Activated CD4-positive, alpha-beta T cell treated with anti-CD3 and anti-CD28 coated beads, Interleukin-2, amount 10 ng/mL, durations not matched to agents 7 days and 5 days (primary cell): ENCODE results near the gene AQP6. TPM values are rescaled to one million over a fixed set of nuclear protein-coding genes. Genes with fewer than 3 reads are reported as not detected.

Experiments
- CTCF ChIA-PET: fragments of 350-600 bp; sonication (Branson Sonifier 250); formaldehyde crosslinking; loops from one replicate; lab custom pipeline; 2021; ENCODE audit warnings: antibody characterized with exemption; lab: Charles Lee
- POLR2A ChIA-PET: fragments of 350-600 bp; sonication (Branson Sonifier 250); formaldehyde crosslinking; loops from one replicate; lab custom pipeline; 2021; ENCODE audit warnings: antibody characterized with exemption; lab: Charles Lee
- DNase-seq: peaks from one replicate; pipeline ENCODE4 v3.0.0-alpha.2; 2020
- H3K27ac Mint-ChIP-seq: one replicate; pipeline ENCODE4 v1.8.0; 2021; ENCODE audit warnings: mild to moderate bottlenecking, moderate library complexity, mixed read lengths
- H3K27me3 Mint-ChIP-seq: one replicate; pipeline ENCODE4 v1.8.0; 2021; ENCODE audit warnings: mixed read lengths
- H3K36me3 Mint-ChIP-seq: one replicate; pipeline ENCODE4 v1.8.0; 2021; ENCODE audit warnings: low read depth, mixed read lengths
- H3K4me1 Mint-ChIP-seq: one replicate; pipeline ENCODE4 v1.8.0; 2021; ENCODE audit warnings: mixed read lengths
- H3K4me3 Mint-ChIP-seq: one replicate; pipeline ENCODE4 v1.8.0; 2021; ENCODE audit warnings: mild to moderate bottlenecking, moderate library complexity, mixed read lengths
- H3K9me3 Mint-ChIP-seq: one replicate; pipeline ENCODE4 v1.8.0; 2021; ENCODE audit warnings: mixed read lengths
- total RNA-seq, 2 experiments: library from RNA; stranded (reverse); gene quantifications; one replicate each; pipeline ENCODE4 v1.2.3, GENCODE V29; 2021

The AQP6 gene
- total RNA-seq, result not detected

GRCh38 chr12:49972641-49973360 is at the start of gene AQP6:
Gene AQP6 (plus strand): TSS chr12:49972947. CDS start chr12:49973174, 227 bp downstream.
- ChIA-PET POLR2A (no interaction called here), CTCF (interaction anchor here (0.6 to 1.1 kb wide), 4 partner anchors 16 to 666 kb away, joined by 3 read pairs; no protein-coding TSS in a partner anchor)
- DNase-seq, result no peak
- H3K27me3 Mint-ChIP-seq, result peaks cover 3% of the 10 kb centered on the region
- H3K4me1 Mint-ChIP-seq, result no peaks in the 10 kb centered on the region
- H3K9me3 Mint-ChIP-seq, result no peaks in the 10 kb centered on the region
- no peak within 1 kb of the TSS for H3K4me3 Mint-ChIP-seq
- H3K36me3 Mint-ChIP-seq, result no peaks in the 10 kb centered on the region
- no peak within 1 kb of the TSS for H3K27ac Mint-ChIP-seq

GRCh38 chr12:49923035-49923644 is 49.6 kb upstream of the AQP6 start:
- peaks cover 16% of the 10 kb centered on the region for H3K27me3 Mint-ChIP-seq
- no peaks in the 10 kb centered on the region for H3K9me3 Mint-ChIP-seq
- CTCF ChIA-PET, result interaction anchor here (1.1 kb wide), 1 partner anchor 57 kb away, joined by 6 read pairs; no protein-coding TSS in a partner anchor
- no peak overlapping the region for H3K27ac Mint-ChIP-seq
- DNase-seq, result no peak
- no peak overlapping the region for H3K4me3 Mint-ChIP-seq
- POLR2A ChIA-PET, result interaction anchor here (0.6 kb wide), 1 partner anchor 348 kb away, joined by 4 read pairs; no protein-coding TSS in a partner anchor
- H3K36me3 Mint-ChIP-seq, result no peaks in the 10 kb centered on the region
- no peaks in the 10 kb centered on the region for H3K4me1 Mint-ChIP-seq

DNA sequence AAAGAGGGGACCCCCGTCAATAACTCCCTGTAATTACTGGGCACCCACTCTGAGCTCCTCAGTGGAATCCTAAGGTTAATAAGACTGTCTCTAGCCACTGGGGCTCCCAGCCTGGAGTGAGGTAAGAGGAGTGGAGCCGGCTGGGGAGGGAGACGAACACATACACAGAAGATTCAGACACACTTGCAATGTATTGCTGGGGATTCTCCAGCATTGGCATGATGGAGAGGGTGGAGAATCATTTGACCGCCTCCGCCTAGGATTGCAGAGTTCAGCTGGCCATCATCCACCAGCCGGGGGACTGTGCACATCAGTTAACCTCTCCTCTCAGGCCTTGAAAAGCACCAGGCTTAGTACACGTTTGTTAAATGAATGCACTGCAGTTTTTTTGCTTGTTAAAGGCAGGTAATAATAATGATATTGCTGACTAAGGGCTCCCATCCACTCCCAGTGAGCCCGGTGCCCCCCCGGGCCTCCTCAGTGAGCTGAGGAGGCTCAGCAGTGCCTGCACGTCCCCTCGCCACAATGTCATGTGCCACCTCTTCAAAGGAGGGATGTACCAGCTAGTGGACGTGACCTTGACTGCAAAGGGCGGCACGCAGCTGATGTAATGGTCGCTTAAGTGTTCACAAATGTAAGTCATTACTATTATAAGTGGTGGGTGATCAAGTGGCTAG is 48.7 kb upstream of the AQP6 start:
- CTCF ChIA-PET, result interaction anchor here (1.3 kb wide), 1 partner anchor 21 kb away, joined by 4 read pairs; no protein-coding TSS in a partner anchor
- POLR2A ChIA-PET, result no interaction called here

DNA sequence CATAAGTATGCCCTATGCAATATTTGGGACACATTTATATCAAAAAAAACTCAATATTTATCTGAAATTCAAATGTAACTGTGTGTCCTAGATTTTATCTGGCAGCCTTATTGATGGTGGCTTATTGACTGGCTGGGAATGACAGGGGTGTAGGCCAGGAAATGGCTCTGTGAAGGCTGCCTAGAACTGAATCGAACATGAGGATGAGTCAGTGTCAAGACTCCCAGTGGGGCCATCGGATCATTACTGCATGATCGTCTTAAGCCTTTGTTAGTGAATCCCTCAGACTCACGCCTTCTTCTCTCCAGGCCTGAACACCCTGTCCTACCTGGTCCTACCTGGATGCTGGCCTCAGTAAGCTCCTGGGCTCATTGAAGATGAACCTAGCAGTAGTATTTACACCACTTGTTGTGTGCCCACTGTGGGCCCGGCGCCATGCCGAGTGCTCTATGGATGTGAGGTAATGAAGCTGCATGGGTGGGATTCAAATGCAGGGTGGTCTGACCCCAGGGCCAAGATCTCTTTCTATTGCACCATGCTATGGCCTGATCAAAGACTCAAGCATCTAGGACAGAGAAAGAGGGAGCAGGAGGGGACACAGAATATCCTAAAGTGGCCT is 48.0 kb upstream of the AQP6 start:
- POLR2A ChIA-PET, result no interaction called here

More for the DNA sequence above, 48.7 kb upstream of the AQP6 start:
- Mint-ChIP-seq H3K4me3 (no peak overlapping the region), H3K27ac (no peak overlapping the region), H3K27me3 (peaks cover 15% of the 10 kb centered on the region), H3K4me1 (no peaks in the 10 kb centered on the region), H3K36me3 (no peaks in the 10 kb centered on the region), H3K9me3 (no peaks in the 10 kb centered on the region)
- no peak for DNase-seq

DNA sequence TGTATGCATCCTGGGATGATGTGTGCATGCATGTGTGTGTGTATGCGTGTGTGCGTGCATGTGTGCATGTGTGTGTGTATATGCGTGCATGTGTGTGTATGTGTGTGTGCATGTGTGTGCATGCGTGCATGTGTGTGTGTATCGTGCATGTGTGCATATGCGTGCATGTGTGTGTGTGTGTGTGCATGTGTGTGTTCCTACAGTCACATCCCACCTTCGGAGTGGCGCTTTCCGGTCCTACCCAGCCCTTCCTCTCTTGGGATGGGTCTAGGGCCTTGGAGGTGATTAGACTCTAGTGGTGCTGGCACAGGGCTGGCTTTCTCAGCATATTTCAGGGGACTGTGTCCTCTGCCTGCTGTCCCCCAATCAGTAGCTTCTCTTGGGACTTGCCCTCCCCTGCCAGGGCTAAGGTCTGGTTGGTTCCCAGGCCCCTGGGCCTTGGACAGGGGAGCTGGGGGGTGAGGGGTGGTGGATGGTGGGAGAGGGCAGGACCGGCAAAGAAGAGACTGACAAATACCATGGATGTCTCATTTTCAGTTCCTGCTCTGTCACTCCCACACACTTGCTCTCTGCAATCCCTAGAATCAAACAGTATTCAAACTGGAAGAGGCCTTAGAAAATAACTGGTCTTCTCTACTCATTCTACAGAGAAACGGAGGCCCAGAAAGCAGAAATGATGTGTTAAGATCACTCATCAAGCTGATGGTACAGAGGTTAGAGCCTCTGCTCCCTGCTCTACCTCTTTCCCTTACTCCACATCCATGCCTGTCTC is 47.1 kb upstream of the AQP6 start:
- CTCF ChIA-PET, result interaction anchor here (1.3 kb wide), 1 partner anchor 20 kb away, joined by 4 read pairs; no protein-coding TSS in a partner anchor
- Mint-ChIP-seq H3K27ac (no peak overlapping the region), H3K36me3 (no peaks in the 10 kb centered on the region), H3K4me1 (no peaks in the 10 kb centered on the region), H3K9me3 (no peaks in the 10 kb centered on the region), H3K27me3 (peaks cover 6% of the 10 kb centered on the region), H3K4me3 (no peak overlapping the region)
- DNase-seq, result no peak
- POLR2A ChIA-PET, result no interaction called here

More for the DNA sequence above, 48.0 kb upstream of the AQP6 start:
- CTCF ChIA-PET, result interaction anchor here (1.3 kb wide), 1 partner anchor 21 kb away, joined by 4 read pairs; no protein-coding TSS in a partner anchor
- Mint-ChIP-seq H3K4me1 (no peaks in the 10 kb centered on the region), H3K4me3 (no peak overlapping the region), H3K27ac (no peak overlapping the region), H3K9me3 (no peaks in the 10 kb centered on the region), H3K36me3 (no peaks in the 10 kb centered on the region), H3K27me3 (peaks cover 12% of the 10 kb centered on the region)
- DNase-seq, result no peak

GRCh38 chr12:49928471-49928870 is 44.3 kb upstream of the AQP6 start:
- Mint-ChIP-seq H3K27me3 (peaks cover 7% of the 10 kb centered on the region), H3K9me3 (no peaks in the 10 kb centered on the region), H3K4me1 (no peaks in the 10 kb centered on the region), H3K36me3 (no peaks in the 10 kb centered on the region), H3K27ac (no peak overlapping the region), H3K4me3 (no peak overlapping the region)
- CTCF ChIA-PET, result interaction anchor here (0.6 to 2.5 kb wide), 6 partner anchors 11 to 128 kb away, joined by 3 to 10 read pairs (median 4); no protein-coding TSS in a partner anchor
- no peak for DNase-seq
- POLR2A ChIA-PET, result no interaction called here

GRCh38 chr12:49929581-49929980 is 43.2 kb upstream of the AQP6 start:
- Mint-ChIP-seq H3K4me3 (no peak overlapping the region), H3K36me3 (no peaks in the 10 kb centered on the region), H3K27me3 (peaks cover 7% of the 10 kb centered on the region), H3K4me1 (no peaks in the 10 kb centered on the region), H3K27ac (no peak overlapping the region), H3K9me3 (no peaks in the 10 kb centered on the region)
- DNase-seq, result no peak
- POLR2A ChIA-PET, result no interaction called here
- CTCF ChIA-PET, result interaction anchor here (0.7 to 5.6 kb wide), 4 partner anchors 10 to 79 kb away, joined by 3 to 25 read pairs (median 6); no protein-coding TSS in a partner anchor

GRCh38 chr12:49930515-49931288 is 42.0 kb upstream of the AQP6 start:
- no peaks in the 10 kb centered on the region for H3K4me1 Mint-ChIP-seq
- POLR2A ChIA-PET, result no interaction called here

DNA sequence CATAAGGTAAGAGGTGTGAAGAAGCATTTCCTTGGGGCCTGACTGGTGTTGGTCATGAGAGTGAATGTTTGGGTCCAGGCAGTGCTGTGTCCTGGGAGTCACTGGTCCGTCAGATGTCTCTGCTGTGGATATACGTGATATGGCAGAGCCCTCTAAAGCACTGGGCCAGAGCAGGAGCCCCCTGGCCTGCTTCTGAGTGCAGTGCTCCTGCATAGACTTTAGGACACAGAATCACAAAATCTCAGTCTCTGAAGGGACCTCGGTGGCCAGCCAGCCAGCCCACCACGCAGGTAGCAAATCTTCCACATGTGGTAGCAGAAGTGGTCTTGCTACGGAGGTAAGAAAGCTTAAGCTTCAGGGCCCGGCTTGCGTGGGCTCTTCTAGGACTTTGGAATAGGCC is 40.7 kb upstream of the AQP6 start:
- no peaks in the 10 kb centered on the region for H3K4me1 Mint-ChIP-seq
- peaks cover 7% of the 10 kb centered on the region for H3K27me3 Mint-ChIP-seq
- H3K9me3 Mint-ChIP-seq, result no peaks in the 10 kb centered on the region
- ChIA-PET CTCF (interaction anchor here (1.1 to 5.6 kb wide), 5 partner anchors 11 to 81 kb away, joined by 3 to 25 read pairs (median 4); no protein-coding TSS in a partner anchor), POLR2A (no interaction called here)
- no peak overlapping the region for H3K27ac Mint-ChIP-seq
- no peak overlapping the region for H3K4me3 Mint-ChIP-seq
- no peaks in the 10 kb centered on the region for H3K36me3 Mint-ChIP-seq
- no peak for DNase-seq

More at GRCh38 chr12:49930515-49931288, 42.0 kb upstream of the AQP6 start:
- CTCF ChIA-PET, result interaction anchor here (0.7 to 5.6 kb wide), 4 partner anchors 9 to 78 kb away, joined by 3 to 25 read pairs (median 4); no protein-coding TSS in a partner anchor
- no peaks in the 10 kb centered on the region for H3K36me3 Mint-ChIP-seq
- no peak overlapping the region for H3K27ac Mint-ChIP-seq
- H3K27me3 Mint-ChIP-seq, result peaks cover 7% of the 10 kb centered on the region
- H3K9me3 Mint-ChIP-seq, result no peaks in the 10 kb centered on the region
- no peak for DNase-seq
- H3K4me3 Mint-ChIP-seq, result no peak overlapping the region

DNA sequence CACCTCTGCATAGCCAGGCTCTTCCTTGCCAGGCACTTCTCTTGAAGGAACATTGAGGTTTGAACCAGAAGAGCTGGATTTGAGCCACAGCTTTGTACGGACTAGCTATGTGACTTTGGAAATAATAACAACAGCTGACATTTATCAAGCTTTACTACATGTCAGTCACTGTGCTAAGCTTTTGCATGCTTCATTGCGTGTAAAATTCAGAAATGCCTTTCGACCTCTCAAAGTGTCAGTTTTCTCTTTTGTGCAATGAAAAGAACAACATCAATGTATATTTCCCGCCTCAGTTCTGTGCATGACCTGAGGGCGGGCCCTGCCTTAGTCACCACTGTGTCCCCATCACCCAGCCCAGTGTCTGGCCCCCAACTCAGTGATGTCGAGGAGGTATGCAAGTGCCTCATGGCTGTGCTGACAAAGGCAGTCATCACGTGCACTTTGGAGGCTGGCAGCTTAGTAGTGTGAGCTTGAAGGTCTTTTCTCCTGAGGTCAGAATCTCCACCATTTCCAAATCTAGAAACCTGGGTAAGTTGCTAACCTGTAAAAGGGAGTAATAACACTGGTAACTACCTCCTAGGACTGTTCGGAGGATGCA is 40.1 kb upstream of the AQP6 start:
- CTCF ChIA-PET, result interaction anchor here (1.1 to 5.6 kb wide), 4 partner anchors 10 to 82 kb away, joined by 3 to 25 read pairs (median 4); no protein-coding TSS in a partner anchor
- peaks cover 7% of the 10 kb centered on the region for H3K27me3 Mint-ChIP-seq
- H3K27ac Mint-ChIP-seq, result no peak overlapping the region
- no peak for DNase-seq
- POLR2A ChIA-PET, result no interaction called here
- H3K36me3 Mint-ChIP-seq, result no peaks in the 10 kb centered on the region
- no peaks in the 10 kb centered on the region for H3K4me1 Mint-ChIP-seq
- no peaks in the 10 kb centered on the region for H3K9me3 Mint-ChIP-seq
- H3K4me3 Mint-ChIP-seq, result no peak overlapping the region

DNA sequence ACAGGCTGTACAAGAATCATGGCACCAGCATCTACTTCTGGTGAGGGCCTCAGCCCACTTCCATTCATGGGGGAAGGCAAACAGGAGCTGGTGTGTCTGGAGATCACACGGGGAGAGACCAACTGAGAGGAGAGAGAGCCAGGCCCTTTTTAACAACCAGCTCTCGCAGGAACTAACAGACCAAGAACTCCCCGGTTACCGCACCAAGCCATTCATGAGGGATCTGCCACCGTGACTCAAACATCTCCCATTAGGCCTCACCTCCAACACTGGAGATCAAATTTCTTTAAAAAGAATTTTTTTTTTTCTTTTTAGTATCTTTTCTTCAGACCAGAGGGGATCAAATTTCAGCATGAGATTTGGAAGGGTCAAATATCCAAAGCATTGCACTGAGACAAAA is 39.0 kb upstream of the AQP6 start:
- no peak overlapping the region for H3K4me3 Mint-ChIP-seq
- DNase-seq, result no peak
- POLR2A ChIA-PET, result no interaction called here
- H3K4me1 Mint-ChIP-seq, result no peaks in the 10 kb centered on the region
- CTCF ChIA-PET, result interaction anchor here (5.6 kb wide), 1 partner anchor 12 kb away, joined by 25 read pairs; no protein-coding TSS in a partner anchor
- H3K36me3 Mint-ChIP-seq, result no peaks in the 10 kb centered on the region
- peaks cover 4% of the 10 kb centered on the region for H3K27me3 Mint-ChIP-seq
- no peak overlapping the region for H3K27ac Mint-ChIP-seq
- H3K9me3 Mint-ChIP-seq, result no peaks in the 10 kb centered on the region
